Activated naive CD8-positive, alpha-beta T cell treated with anti-CD3 and anti-CD28 coated beads, Interleukin-2, amount 10 ng/mL, durations not matched to agents 7 days and 5 days (primary cell): ENCODE results near the gene EIF4B. TPM values are rescaled to one million over a fixed set of nuclear protein-coding genes. Genes with fewer than 3 reads are reported as not detected.
A peak's percentile ranks its signal among the peaks of the same experiment; 100 is the strongest.

Experiments
- ATAC-seq: fragments of 150-1000 bp; cut with Tn5 transposase; one replicate; pipeline ENCODE4 v1.10.0; 2021; ENCODE audit warnings: low read depth, moderate library complexity
- POLR2A ChIA-PET: fragments of 350-600 bp; sonication (Branson Sonifier 250); formaldehyde crosslinking; loops from one replicate; lab custom pipeline; 2021; ENCODE audit warnings: antibody characterized with exemption; lab: Charles Lee
- DNase-seq: peaks from one replicate; pipeline ENCODE4 v3.0.0; 2021
- H3K27ac Mint-ChIP-seq: one replicate; pipeline ENCODE4 v1.8.0; 2022; ENCODE audit warnings: mild to moderate bottlenecking, mixed read lengths
- H3K27me3 Mint-ChIP-seq: one replicate; pipeline ENCODE4 v1.8.0; 2022; ENCODE audit warnings: mild to moderate bottlenecking, moderate library complexity, mixed read lengths
- H3K36me3 Mint-ChIP-seq: one replicate; pipeline ENCODE4 v1.8.0; 2021; ENCODE audit warnings: mild to moderate bottlenecking, mixed read lengths
- H3K4me1 Mint-ChIP-seq: one replicate; pipeline ENCODE4 v1.8.0; 2021; ENCODE audit warnings: mixed read lengths
- H3K4me3 Mint-ChIP-seq: one replicate; pipeline ENCODE4 v1.8.0; 2022; ENCODE audit warnings: mild to moderate bottlenecking, moderate library complexity, mixed read lengths
- H3K9me3 Mint-ChIP-seq: one replicate; pipeline ENCODE4 v1.8.0; 2021; ENCODE audit warnings: mixed read lengths
- microRNA-seq: library from miRNA; unstranded; fragments of <30 nt; microRNA quantifications from one replicate; pipeline ENCODE4 v1.2.0, GENCODE V29; 2022
- total RNA-seq, 2 experiments: library from RNA; stranded (reverse); gene quantifications; one replicate each; pipeline ENCODE4 v1.2.3, GENCODE V29; 2021

The EIF4B gene
- total RNA-seq, 2 experiments from 2014 or later, result 439 to 448 TPM

DNA sequence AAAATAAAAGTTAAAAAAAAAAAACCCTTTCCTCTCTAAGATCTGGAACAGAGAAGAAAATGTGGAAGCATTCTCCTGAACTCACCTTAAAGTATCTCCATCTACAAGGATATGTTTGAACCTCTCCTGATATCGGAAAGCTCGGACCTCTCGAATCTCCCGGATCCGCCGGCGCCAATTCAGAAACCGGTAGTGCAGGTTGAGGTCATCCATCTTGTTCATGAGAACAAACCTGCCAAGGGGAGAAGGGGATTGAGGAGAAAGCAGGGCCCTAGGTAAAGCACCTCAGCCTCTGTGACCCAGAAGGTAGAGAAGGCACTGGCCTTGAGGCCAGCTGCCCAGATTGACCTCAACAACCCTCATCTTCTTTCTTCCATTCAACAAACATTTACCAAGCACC is 70.8 kb downstream of the EIF4B start:
- Mint-ChIP-seq H3K27ac (no peak overlapping the region), H3K4me3 (no peak overlapping the region), H3K4me1 (peaks cover 18% of the 10 kb centered on the region)

DNA sequence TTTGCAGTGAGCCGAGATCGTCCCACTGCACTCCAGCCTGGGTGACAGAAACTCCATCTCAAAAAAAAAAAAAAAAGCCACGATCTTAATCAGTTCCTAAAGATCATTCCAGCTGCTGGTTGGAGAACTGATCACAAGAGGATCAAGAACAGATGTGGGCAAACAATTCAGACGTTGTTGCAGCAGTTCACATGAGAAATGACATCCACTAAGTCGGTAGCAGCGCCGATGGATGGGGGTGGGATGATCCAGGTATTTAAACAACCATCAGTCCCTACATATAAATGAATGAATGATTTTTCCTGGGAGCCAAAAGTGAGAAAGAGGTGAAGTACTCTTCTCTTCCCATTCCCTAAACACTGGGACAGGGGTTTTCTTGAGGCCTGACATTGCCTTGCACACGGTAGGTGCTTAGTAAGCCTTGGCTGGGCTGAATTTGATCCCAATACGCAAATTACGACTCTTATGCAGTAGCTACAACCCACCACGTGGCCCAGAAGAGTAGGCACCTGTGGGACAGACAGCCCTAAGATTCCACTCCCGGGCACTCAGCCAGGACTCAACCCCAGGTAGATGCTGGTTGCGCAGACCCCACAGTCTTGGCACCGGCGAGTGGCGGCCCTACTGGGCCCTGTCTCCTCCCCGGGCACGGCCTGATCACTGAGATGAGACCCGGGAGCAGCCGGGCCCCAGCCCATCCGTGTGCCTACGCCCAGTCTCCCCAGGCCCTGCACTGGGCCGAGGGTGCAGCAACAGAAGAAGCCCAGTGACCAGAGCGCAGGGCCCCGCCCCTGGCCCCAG is 72.4 kb downstream of the EIF4B start:
- ATAC-seq, result peak; percentile 27
- peak overlapping the region; percentile 93 for H3K27ac Mint-ChIP-seq
- H3K36me3 Mint-ChIP-seq, result peaks cover 6% of the 10 kb centered on the region
- no peaks in the 10 kb centered on the region for H3K27me3 Mint-ChIP-seq
- no peak for DNase-seq
- no peaks in the 10 kb centered on the region for H3K9me3 Mint-ChIP-seq
- peak overlapping the region; percentile 93 for H3K4me3 Mint-ChIP-seq
- H3K4me1 Mint-ChIP-seq, result peaks cover 18% of the 10 kb centered on the region
- POLR2A ChIA-PET, result interaction anchor here (0.7 to 2.6 kb wide), 15 partner anchors 9 to 301 kb away, joined by 3 to 32 read pairs (median 5); partner anchors contain the start of genes CSAD, EIF4B, IGFBP6 and SOAT2

More for the DNA sequence above, 70.8 kb downstream of the EIF4B start:
- Mint-ChIP-seq H3K9me3 (no peaks in the 10 kb centered on the region), H3K27me3 (no peaks in the 10 kb centered on the region), H3K36me3 (peaks cover 10% of the 10 kb centered on the region)
- ATAC-seq, result no peak
- POLR2A ChIA-PET, result interaction anchor here (1.0 kb wide), 1 partner anchor 11 kb away, joined by 3 read pairs; no protein-coding TSS in a partner anchor
- no peak for DNase-seq

DNA sequence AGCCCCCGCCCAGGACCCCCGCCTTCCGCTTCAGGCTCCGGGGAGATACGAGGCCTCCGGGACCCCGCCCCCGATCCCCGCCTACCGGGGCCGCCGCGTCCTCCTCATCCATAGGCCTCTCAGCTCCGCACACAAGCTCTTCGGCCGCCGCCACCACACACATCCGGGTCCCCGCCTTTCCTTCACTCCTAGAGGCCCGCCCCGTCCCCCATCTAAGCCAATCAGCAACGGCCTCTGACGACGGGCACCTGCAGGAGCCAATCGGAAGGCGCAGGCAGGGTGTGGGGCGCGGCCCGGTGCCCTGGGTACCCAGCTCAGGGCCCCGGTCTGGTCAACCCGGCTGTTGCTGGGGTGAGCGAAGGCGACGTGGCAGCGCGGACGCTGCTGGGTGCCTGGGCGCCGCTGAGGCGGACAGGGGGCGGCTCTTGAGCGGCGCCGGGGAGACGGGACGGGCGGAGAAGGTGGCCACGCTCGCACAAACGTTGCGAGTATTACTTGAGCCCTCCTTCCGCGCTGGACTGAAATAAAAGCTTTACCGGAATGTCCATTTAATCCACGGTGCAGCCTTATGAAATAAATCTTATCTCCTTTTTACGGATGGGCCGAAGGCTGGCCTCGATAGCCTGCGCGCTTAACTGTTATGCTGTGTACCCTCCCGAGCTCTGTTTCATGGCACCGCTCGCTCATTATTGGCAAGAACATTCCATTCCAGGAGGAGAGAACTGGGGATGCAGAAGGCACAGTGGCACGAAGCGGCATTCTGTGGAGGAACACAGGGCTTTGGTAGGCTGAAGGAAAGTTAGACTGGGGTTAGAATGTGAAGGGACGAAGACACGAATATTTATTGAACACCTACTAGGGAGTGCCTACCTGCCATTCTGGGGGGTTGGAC is 73.2 kb downstream of the EIF4B start, which contains the start of gene SPRYD3:
SPRYD3 (minus strand) TSS at position 165 of the 892 bp plus-strand sequence; CDS start at position 108, 57 bp downstream.
- Mint-ChIP-seq H3K9me3 (no peaks in the 10 kb centered on the region), H3K4me3 (peak within 1 kb of the TSS; percentile 93), H3K36me3 (peaks cover 6% of the 10 kb centered on the region), H3K27me3 (no peaks in the 10 kb centered on the region), H3K27ac (peak within 1 kb of the TSS; percentile 93), H3K4me1 (peaks cover 15% of the 10 kb centered on the region)
- DNase-seq (peak; percentile 99), ATAC-seq (peak; percentile 98)
- POLR2A ChIA-PET, result interaction anchor here (0.5 to 2.6 kb wide), 19 partner anchors 10 to 1881 kb away, joined by 3 to 32 read pairs (median 5); partner anchors contain the start of genes CSAD, EIF4B, IGFBP6 and SOAT2

DNA sequence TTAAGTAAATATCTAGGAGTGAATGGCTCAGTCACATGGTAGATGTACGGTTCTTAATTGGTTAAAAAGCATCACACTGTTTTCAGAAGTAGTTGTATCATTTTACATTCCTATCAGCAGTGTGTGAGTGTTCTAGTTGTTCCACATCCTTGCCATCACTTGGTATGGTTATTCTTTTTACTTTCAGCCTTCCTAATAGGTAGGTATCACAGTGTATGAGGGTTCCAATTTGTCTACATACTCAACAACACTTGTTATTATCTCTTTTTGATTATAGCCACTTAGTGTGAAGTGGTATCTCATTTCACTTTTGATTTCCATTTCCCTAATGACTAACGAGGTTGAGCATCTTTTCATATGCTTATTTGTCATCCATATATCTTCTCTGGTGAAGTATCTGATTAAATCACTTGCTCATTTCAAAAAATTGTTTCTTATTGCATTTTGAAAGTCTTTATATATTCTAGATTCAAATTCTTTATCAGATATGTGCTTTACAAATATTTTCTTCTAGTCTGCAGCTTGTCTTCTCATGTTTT is 76.5 kb downstream of the EIF4B start:
- POLR2A ChIA-PET, result no interaction called here
- Mint-ChIP-seq H3K27me3 (peaks cover 11% of the 10 kb centered on the region), H3K4me1 (peaks cover 13% of the 10 kb centered on the region)

DNA sequence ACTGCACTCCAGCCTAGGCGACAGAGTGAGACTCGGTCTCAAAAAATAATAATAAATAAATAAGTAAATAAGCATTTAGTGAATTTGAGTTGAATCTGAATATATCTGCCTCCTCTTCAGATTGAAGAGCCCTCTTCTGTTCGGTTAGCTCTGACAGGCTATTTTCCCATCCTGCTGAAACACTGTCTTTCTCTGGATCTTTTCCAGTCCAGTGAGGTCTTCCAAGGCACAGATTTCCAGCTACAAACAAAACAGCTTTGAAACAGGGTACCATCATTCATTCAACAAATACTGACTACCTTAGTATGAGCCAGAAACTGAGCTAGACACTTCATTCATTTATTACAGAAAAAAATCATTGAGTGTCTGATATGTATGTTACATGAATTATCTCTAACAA is 80.1 kb downstream of the EIF4B start:
- POLR2A ChIA-PET, result no interaction called here
- Mint-ChIP-seq H3K36me3 (no peaks in the 10 kb centered on the region), H3K4me3 (no peak overlapping the region), H3K27ac (no peak overlapping the region), H3K27me3 (peaks cover 22% of the 10 kb centered on the region), H3K9me3 (no peaks in the 10 kb centered on the region), H3K4me1 (no peaks in the 10 kb centered on the region)
- ATAC-seq (no peak), DNase-seq (no peak)

More for the DNA sequence above, 76.5 kb downstream of the EIF4B start:
- Mint-ChIP-seq H3K4me3 (no peak overlapping the region), H3K9me3 (no peaks in the 10 kb centered on the region), H3K27ac (no peak overlapping the region), H3K36me3 (peaks cover 2% of the 10 kb centered on the region)
- no peak for ATAC-seq
- DNase-seq, result no peak

DNA sequence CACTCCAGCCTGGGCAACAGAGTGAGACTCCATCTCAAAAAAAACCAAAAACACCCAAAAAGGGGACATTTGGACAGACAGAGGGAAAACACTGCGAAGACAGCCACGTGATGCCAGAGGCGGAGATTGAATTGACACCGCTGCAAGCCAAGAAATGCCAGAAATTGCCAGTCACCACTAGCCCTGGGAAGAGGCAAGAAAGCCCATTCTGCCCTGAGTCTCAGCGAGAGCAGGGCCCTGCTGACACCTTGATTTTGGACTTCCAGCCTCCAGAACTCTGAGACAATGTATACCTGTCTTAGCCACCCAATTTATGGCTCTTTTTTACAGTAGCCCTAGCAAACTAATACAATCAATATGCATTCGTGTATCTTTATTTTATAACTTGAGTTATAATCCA is 83.8 kb downstream of the EIF4B start:
- no peak for ATAC-seq
- Mint-ChIP-seq H3K27me3 (peaks cover 24% of the 10 kb centered on the region), H3K4me3 (no peak overlapping the region), H3K27ac (no peak overlapping the region), H3K9me3 (no peaks in the 10 kb centered on the region), H3K4me1 (peaks cover 12% of the 10 kb centered on the region), H3K36me3 (no peaks in the 10 kb centered on the region)
- POLR2A ChIA-PET, result interaction anchor here (1.3 kb wide), 1 partner anchor 11 kb away, joined by 7 read pairs; the partner anchor contains the start of gene SPRYD3
- no peak for DNase-seq

DNA sequence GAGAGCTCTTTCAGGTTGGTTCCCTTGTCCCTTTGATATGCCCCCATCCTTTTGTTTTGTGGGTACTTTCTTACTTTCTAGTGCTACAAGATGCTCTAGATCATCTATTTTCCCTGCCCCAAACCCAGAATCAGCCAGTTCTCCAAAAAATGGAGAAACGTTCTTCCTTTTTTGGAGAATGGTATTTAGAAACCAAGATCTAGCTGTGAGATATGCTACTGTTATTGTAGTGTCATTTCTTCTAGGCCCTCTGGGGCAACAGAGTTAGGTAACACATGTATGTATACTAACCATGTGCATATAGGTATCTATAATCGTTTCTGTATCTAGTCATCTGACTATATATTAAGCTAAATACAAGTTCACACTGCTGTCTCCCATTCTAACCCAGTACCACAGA is 84.3 kb downstream of the EIF4B start:
- peaks cover 12% of the 10 kb centered on the region for H3K4me1 Mint-ChIP-seq
- no peak for DNase-seq
- H3K36me3 Mint-ChIP-seq, result no peaks in the 10 kb centered on the region
- no peak overlapping the region for H3K4me3 Mint-ChIP-seq
- no peak overlapping the region for H3K27ac Mint-ChIP-seq
- peaks cover 22% of the 10 kb centered on the region for H3K27me3 Mint-ChIP-seq
- no peak for ATAC-seq
- POLR2A ChIA-PET, result interaction anchor here (1.3 kb wide), 1 partner anchor 12 kb away, joined by 7 read pairs; the partner anchor contains the start of gene SPRYD3
- no peaks in the 10 kb centered on the region for H3K9me3 Mint-ChIP-seq

DNA sequence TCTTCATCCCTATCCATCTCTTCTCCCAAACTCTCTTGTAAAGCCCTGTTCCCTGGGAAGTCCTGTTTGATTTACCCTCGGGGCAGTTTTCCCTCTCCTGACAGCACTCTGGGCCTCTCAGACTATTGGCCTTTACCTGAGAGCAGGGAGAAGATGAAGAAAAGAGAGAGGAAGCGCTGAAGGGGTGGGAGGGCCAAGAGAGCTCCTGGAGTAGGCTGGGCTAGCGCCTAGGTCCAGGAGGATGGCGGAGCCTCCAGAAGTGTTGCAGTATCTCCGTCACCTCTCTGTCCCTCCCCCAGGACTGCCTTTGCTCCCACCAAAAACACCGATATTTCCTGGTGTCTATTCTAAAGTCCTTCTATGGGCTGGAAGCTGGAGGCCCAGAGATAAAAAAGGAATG is 85.5 kb downstream of the EIF4B start:
- H3K27me3 Mint-ChIP-seq, result peaks cover 18% of the 10 kb centered on the region
- H3K36me3 Mint-ChIP-seq, result no peaks in the 10 kb centered on the region

More for the DNA sequence above, 85.5 kb downstream of the EIF4B start:
- POLR2A ChIA-PET, result no interaction called here
- H3K27ac Mint-ChIP-seq, result no peak overlapping the region
- H3K4me3 Mint-ChIP-seq, result no peak overlapping the region
- ATAC-seq (no peak), DNase-seq (no peak)
- H3K4me1 Mint-ChIP-seq, result peaks cover 19% of the 10 kb centered on the region
- no peaks in the 10 kb centered on the region for H3K9me3 Mint-ChIP-seq

Small RNAs within 50 kb of the gene (microRNA-seq; reads per million reads assigned to microRNA genes)
- gene MIR6757, result not detected

Other genes with a start within 250 kb of the EIF4B start
- not detected for gene KRT76, start 229.1 kb upstream of the EIF4B start, total RNA-seq
- gene KRT3, start 210.3 kb upstream of the EIF4B start, total RNA-seq, result not detected
- not detected for gene KRT4, start 192.3 kb upstream of the EIF4B start, total RNA-seq
- not detected for gene KRT79, start 172.1 kb upstream of the EIF4B start, total RNA-seq
- not detected for gene KRT78, start 157.5 kb upstream of the EIF4B start, total RNA-seq
- under 1 TPM in 1 of 2 experiments, not detected in 1; 0.20 TPM for gene KRT8, start 101.4 kb upstream of the EIF4B start, total RNA-seq
- gene KRT18, start 57.3 kb upstream of the EIF4B start, total RNA-seq, result 1 to 10 TPM; 2.4 to 2.8 TPM
- 1 to 10 TPM; 1.9 to 3.0 TPM for gene TNS2, start 43.6 kb downstream of the EIF4B start, total RNA-seq
- 10 to 100 TPM; 34.4 to 37.8 TPM for gene SPRYD3, start 72.9 kb downstream of the EIF4B start, total RNA-seq
- gene IGFBP6, start 91.2 kb downstream of the EIF4B start, total RNA-seq, result 1 to 10 TPM; 2.0 to 2.3 TPM
- 10 to 100 TPM in 1 of 2 experiments, 1 to 10 TPM in 1; 9.8 to 10.4 TPM for gene SOAT2, start 97.0 kb downstream of the EIF4B start, total RNA-seq
- 10 to 100 TPM; 53.6 to 60.2 TPM for gene ZNF740, start 174.3 kb downstream of the EIF4B start, total RNA-seq
- 10 to 100 TPM; 28.1 to 38.3 TPM for gene CSAD, start 174.5 kb downstream of the EIF4B start, total RNA-seq
- 100 to 1,000 TPM; 415 to 420 TPM for gene ITGB7, start 200.8 kb downstream of the EIF4B start, total RNA-seq
- 10 to 100 TPM; 38.1 to 40.3 TPM for gene RARG, start 225.8 kb downstream of the EIF4B start, total RNA-seq